ENCODE results near the gene RFFL. TPM values are rescaled to one million over a fixed set of nuclear protein-coding genes. Genes with fewer than 3 reads are reported as not detected.

RFFL gene
- total RNA-seq, 1 donor from 2014 or later: 31.5 TPM

DNA sequence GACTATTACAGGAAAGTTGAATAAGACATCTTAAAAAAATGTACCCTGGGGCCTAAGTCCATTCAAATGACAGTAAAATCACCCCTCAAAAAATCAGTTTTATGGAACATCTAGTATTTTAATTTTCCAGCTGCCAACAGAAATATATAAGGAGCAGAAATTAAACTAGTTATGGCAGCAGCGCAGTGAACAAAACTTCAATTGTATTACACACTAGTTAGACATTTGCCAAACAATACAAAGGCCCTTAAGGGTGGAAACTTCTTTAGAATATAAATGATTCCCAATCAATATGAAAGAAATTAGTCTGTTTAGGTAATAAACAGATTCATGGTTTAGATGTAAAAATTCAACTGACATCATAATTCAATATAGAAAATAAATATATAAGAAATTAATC is 18.1 kb upstream of the RFFL start:
- no peak for TF ChIP-seq CTCF (conservative IDR thresholded peaks at IDR 0.05; ENCODE audit: low read depth, low read length)
- H3K4me3 ChIP-seq (ENCODE audit: low read depth, low read length): no peak overlapping the region
- DNase-seq (ENCODE audit: low read depth): no peak

GRCh38 chr17:35080536-35080935 is 17.0 kb upstream of the RFFL start:
- no peak for TF ChIP-seq CTCF (conservative IDR thresholded peaks at IDR 0.05; ENCODE audit: low read depth, low read length)
- no peak overlapping the region for H3K4me3 ChIP-seq (ENCODE audit: low read depth, low read length)
- DNase-seq (ENCODE audit: low read depth): no peak

GRCh38 chr17:35079547-35080423 is 16.3 kb upstream of the RFFL start:
- no peak for TF ChIP-seq CTCF (conservative IDR thresholded peaks at IDR 0.05; ENCODE audit: low read depth, low read length)
- no peak for DNase-seq (ENCODE audit: low read depth)
- no peak overlapping the region for H3K4me3 ChIP-seq (ENCODE audit: low read depth, low read length)

GRCh38 chr17:35076874-35077273 is 13.4 kb upstream of the RFFL start:
- DNase-seq (ENCODE audit: low read depth): no peak
- TF ChIP-seq CTCF (conservative IDR thresholded peaks at IDR 0.05; ENCODE audit: low read depth, low read length): no peak
- no peak overlapping the region for H3K4me3 ChIP-seq (ENCODE audit: low read depth, low read length)

DNA sequence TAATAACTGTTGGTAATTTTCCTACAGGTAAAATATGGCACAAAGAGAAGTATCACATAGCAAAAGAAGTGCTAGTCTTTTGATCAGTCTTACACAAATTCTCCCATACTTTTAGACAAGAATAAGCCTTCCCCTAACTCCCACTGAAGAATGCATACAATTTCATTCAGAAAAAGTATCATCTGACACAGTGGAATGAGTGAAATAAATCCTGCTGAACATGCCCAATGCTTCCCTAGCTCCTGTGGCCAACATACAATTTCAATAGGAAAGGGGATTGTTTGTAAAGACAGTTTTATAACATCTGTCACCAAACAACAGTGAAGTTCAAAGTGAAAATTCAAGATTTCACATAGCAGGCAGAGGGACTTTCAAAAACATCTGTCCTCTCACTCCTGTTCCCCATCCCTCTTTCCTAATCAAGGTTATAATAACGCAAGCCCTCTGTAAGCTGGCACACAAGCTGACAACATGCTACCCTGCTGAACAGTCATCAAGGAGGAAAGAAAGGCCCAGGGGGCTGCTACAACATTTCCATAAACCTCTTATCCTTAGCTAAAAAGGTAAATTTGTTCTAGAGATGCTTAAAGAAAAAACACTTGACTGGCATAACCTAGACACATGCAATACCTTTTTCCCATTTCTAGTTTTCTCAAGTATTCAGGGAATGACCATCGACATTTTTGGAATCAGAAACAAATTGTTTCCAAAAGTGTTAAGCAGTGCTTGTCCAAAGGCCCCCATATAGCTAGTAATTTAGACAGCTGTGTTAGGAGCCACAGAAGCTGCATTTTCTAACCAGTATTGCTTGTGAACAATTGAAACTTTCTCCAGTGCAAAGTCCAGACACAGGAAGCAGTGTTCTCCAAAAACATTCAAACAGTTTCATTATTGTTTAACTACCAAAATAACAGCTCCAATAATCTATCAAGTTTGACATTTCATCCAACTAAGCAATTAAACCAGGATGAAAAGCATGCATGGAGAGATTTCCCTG is 11.5 kb upstream of the RFFL start:
- no peak for DNase-seq (ENCODE audit: low read depth)
- H3K4me3 ChIP-seq (ENCODE audit: low read depth, low read length): peak overlapping the region; percentile 12
- no peak for TF ChIP-seq CTCF (conservative IDR thresholded peaks at IDR 0.05; ENCODE audit: low read depth, low read length)

DNA sequence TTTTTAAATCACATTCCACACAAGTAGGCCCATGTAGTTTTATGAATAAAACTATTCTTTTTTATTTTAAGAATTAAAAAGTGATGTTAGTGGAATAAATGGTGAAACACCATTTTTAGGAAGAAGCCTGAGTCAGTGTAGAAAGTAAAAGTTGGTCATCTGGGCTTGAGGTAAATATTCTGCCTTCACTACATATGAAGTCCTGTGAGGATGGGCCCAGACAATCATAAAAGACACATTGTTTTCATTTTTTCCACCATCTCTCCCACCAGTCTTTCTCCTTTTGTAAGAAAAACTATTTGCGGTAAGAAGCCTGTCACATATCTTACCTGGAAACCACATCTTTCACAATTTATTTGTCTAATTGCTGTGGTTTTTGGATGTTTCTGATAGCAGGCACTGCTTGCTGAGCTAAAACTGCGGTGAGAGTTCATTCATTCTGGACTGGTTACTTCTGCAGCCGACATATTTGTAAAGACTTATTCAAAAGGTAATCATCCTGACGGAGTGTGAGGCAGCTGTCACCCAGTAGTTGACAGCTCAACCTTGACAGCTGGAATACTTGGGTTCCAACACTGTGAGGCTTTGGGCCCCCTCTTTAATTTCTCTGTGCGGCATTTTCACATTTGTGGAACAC is 10.6 kb upstream of the RFFL start:
- TF ChIP-seq CTCF (conservative IDR thresholded peaks at IDR 0.05; ENCODE audit: low read depth, low read length): no peak
- DNase-seq (ENCODE audit: low read depth): no peak
- no peak overlapping the region for H3K4me3 ChIP-seq (ENCODE audit: low read depth, low read length)

Measured in epithelial cell of proximal tubule (primary cell).